GM12878 (cell line): ENCODE measurements around the gene ART1. TPM values are rescaled to one million over a fixed set of nuclear protein-coding genes. Genes with fewer than 3 reads are reported as not detected.

Experiments used
- ATAC-seq: fragments of 200-7000 bp; cut with Tn5 transposase; 3 replicates; pipeline ENCODE4 v1.9.1; 2020; ENCODE audit warnings: mild to moderate bottlenecking, moderate library complexity
- BruUV-seq: library from RNA; stranded (reverse); fragments of 400-500 nt; replicated peaks from 2 replicates; lab custom pipeline; 2021; lab: Mats Ljungman, UMichigan
- CTCF ChIA-PET: fragments of 300-600 bp; sonication (Branson Sonifier 250); formaldehyde crosslinking; extraction: SDS; loops from one replicate; lab custom pipeline; 2021; ENCODE audit warnings: inconsistent platforms; lab: Yijun Ruan, JAX
- POLR2A ChIA-PET: fragments of 350-600 bp; formaldehyde crosslinking; extraction: SDS; loops from one replicate; lab custom pipeline; 2021; ENCODE audit warnings: inconsistent platforms; lab: Charles Lee
- RAD21 ChIA-PET: fragments of 300-600 bp; sonication (Branson Sonifier 250); formaldehyde crosslinking; loops from one replicate; lab custom pipeline; 2023; ENCODE audit warnings: antibody characterized with exemption; ENCODE audit not compliant: unreplicated experiment; lab: Charles Lee
- SMC1A ChIA-PET: fragments of 300-600 bp; sonication (Branson Sonifier 250); formaldehyde crosslinking; loops from one replicate; lab custom pipeline; 2023; ENCODE audit not compliant: unreplicated experiment, uncharacterized antibody; lab: Charles Lee
- DNase-seq: peaks from one replicate; pipeline ENCODE4 v3.0.0-alpha.2; 2011; ENCODE audit warnings: low read depth, low spot score
- FAIRE-seq: peaks from 3 replicates; lab custom pipeline; 2011; peaks lifted over from hg19 to GRCh38; lab: Jason Lieb, UNC
- H2AFZ ChIP-seq: 2 replicates; pipeline ENCODE4 v1.6.0; 2011; ENCODE audit warnings: low read depth, low read length, control low read depth; ENCODE audit not compliant: control insufficient read depth
- H3K27ac ChIP-seq: 2 replicates; pipeline ENCODE4 v1.5.1; 2011; ENCODE audit warnings: control low read depth; ENCODE audit not compliant: control insufficient read depth, insufficient read depth
- H3K27me3 ChIP-seq, 2 experiments: replicated peaks in 1 of 2; 2 replicates each; pipeline versions ENCODE4 v1.6.0 to v1.6.1; 2011; ENCODE audit warnings: low read length in 1 of 2; ENCODE audit not compliant: control insufficient read depth in 2 of 2, insufficient read depth in 2 of 2
- H3K36me3 ChIP-seq, 2 experiments: 2 replicates each; pipeline ENCODE4 v1.5.1; 2011; ENCODE audit warnings: low read length in 1 of 2; ENCODE audit not compliant: control insufficient read depth in 2 of 2, insufficient read depth in 2 of 2
- H3K4me1 ChIP-seq: 2 replicates; pipeline ENCODE4 v1.6.1; 2011; ENCODE audit warnings: mild to moderate bottlenecking, low read length, moderate library complexity, mixed read lengths; ENCODE audit not compliant: control insufficient read depth, insufficient read depth
- H3K4me2 ChIP-seq: 2 replicates; pipeline ENCODE4 v1.6.0; 2011; ENCODE audit warnings: control low read depth; ENCODE audit not compliant: control insufficient read depth, insufficient read depth
- H3K4me3 ChIP-seq: fragments of 200-600 bp; sonication (generic); 2 replicates; pipeline ENCODE4 v1.5.1; 2016
- H3K79me2 ChIP-seq: 2 replicates; pipeline ENCODE4 v1.6.0; 2011; ENCODE audit warnings: low read length; ENCODE audit not compliant: control insufficient read depth, insufficient read depth
- H3K9ac ChIP-seq: 2 replicates; pipeline ENCODE4 v1.8.0; 2011; ENCODE audit warnings: low read length, control low read depth, mixed read lengths; ENCODE audit not compliant: control insufficient read depth, insufficient read depth
- H3K9me3 ChIP-seq: replicated peaks from 3 replicates; pipeline ENCODE4 v1.5.1; 2011; ENCODE audit warnings: mild to moderate bottlenecking, low read length; ENCODE audit not compliant: control insufficient read depth, insufficient read depth
- H4K20me1 ChIP-seq: 2 replicates; pipeline ENCODE4 v1.6.0; 2011; ENCODE audit not compliant: control insufficient read depth, insufficient read depth
- ETV6 ChIP-seq, 2 experiments: fragments of 450-650 bp in 1 of 2; IDR thresholded peaks in 1 of 2; conservative IDR thresholded peaks in 1 of 2; 2 replicates each; pipeline ENCODE4 v1.6.1; 2014; ENCODE audit warnings: antibody characterized with exemption in 1 of 2, borderline replicate concordance in 1 of 2, low read depth in 1 of 2, mild to moderate bottlenecking in 1 of 2, moderate library complexity in 1 of 2
- KDM1A ChIP-seq: fragments of 200-600 bp; sonication (generic); IDR thresholded peaks from 2 replicates; pipeline ENCODE4 v1.6.1; 2016; ENCODE audit warnings: borderline replicate concordance
- MEF2B ChIP-seq: fragments of 450-650 bp; IDR thresholded peaks from 2 replicates; pipeline ENCODE4 v1.6.1; 2018; ENCODE audit warnings: mild to moderate bottlenecking, moderate library complexity; ENCODE audit not compliant: partially characterized antibody, poor library complexity, severe bottlenecking
- NRF1 ChIP-seq: conservative IDR thresholded peaks from 2 replicates; pipeline ENCODE4 v1.6.1; 2011; ENCODE audit warnings: mild to moderate bottlenecking, low read depth, low read length, improper control_type of control experiment
- POU2F2 ChIP-seq: IDR thresholded peaks from 3 replicates; pipeline ENCODE4 v1.6.1; 2011; ENCODE audit warnings: low read depth, mild to moderate bottlenecking, low read length, borderline replicate concordance
- SP1 ChIP-seq: IDR thresholded peaks from one replicate; pipeline ENCODE4 v1.6.1; 2011; ENCODE audit warnings: low read depth, low read length
- SPI1 ChIP-seq: IDR thresholded peaks from 2 replicates; pipeline ENCODE4 v1.6.1; 2011; ENCODE audit warnings: low read depth, mild to moderate bottlenecking, low read length, moderate library complexity, borderline replicate concordance; ENCODE audit not compliant: insufficient read depth
- STAT3 ChIP-seq: IDR thresholded peaks from 2 replicates; pipeline ENCODE4 v1.6.1; 2011; ENCODE audit warnings: low read depth, low read length, improper control_type of control experiment
- TCF3 ChIP-seq: IDR thresholded peaks from 2 replicates; pipeline ENCODE4 v1.6.1; 2012; ENCODE audit warnings: low read depth, mild to moderate bottlenecking, low read length, borderline replicate concordance; ENCODE audit not compliant: insufficient read depth
- WGBS: methylation state at CpG from one replicate; pipeline ENCODE4 v1.1.6; 2016; ENCODE audit warnings: low lambda C conversion rate; ENCODE audit not compliant: insufficient replicate concordance, insufficient coverage; ENCODE audit errors: missing lambda C conversion rate; 5-methylcytosine and 5-hydroxymethylcytosine counted together
- in situ Hi-C: fragments of 300-500 bp; cut with MboI; formaldehyde crosslinking; loops from 9 replicates; pipeline ENCODE4 v1.14.3; 2018; ENCODE audit warnings: mixed read lengths
- intact Hi-C: fragments of 100-400 bp; cut with micrococcal nuclease; formaldehyde crosslinking; loops from one replicate; pipeline ENCODE4 v1.14.2; 2022; ENCODE audit not compliant: unreplicated experiment
- polyA plus RNA-seq, 11 experiments: library from polyadenylated mRNA; depleted of rRNA in 4 of 11; unstranded in 6 of 11; stranded (reverse) in 5 of 11; fragments of >200 nt; fragmentation: Nextera tagmentation in 4 of 11; fragmentation: Illumina TruSeq in 1 of 11; extraction: Ambion mirVana in 4 of 11; extraction: Trizol in 1 of 11; gene quantifications; 1 replicate in 1 of 11; 2 replicates in 10 of 11; pipeline versions ENCODE4 v1.2.1 to v1.2.3, GENCODE V29; 2011 to 2016; ENCODE audit warnings: inconsistent platforms in 2 of 11, missing spikeins in 2 of 11, low read depth in 1 of 11
- total RNA-seq, 4 experiments: library from RNA; depleted of rRNA in 3 of 4; stranded (reverse); fragments of >200 nt in 3 of 4; fragmentation: Illumina TruSeq in 1 of 4; extraction: Trizol in 1 of 4; gene quantifications; 2 replicates each; pipeline versions ENCODE4 v1.2.1 to v1.2.3, GENCODE V29; 2013 to 2021
- TF ChIP-seq, protein P1 (sequence below): fragments of 450-650 bp; IDR thresholded peaks from 2 replicates; pipeline ENCODE4 v1.6.1; 2017; ENCODE audit warnings: mild to moderate bottlenecking, low read depth, inconsistent platforms; ENCODE audit not compliant: poor library complexity, severe bottlenecking
- TF ChIP-seq, protein P2 (sequence below): fragments of 450-650 bp; IDR thresholded peaks from 2 replicates; pipeline ENCODE4 v1.6.1; 2017; ENCODE audit warnings: mild to moderate bottlenecking, moderate library complexity
- TF ChIP-seq, protein P3 (sequence below): IDR thresholded peaks from 2 replicates; pipeline ENCODE4 v1.6.1; 2011; ENCODE audit warnings: mild to moderate bottlenecking, low read depth, low read length, moderate library complexity; ENCODE audit not compliant: insufficient replicate concordance

Gene ART1
- total and polyA plus RNA-seq, 10 of the 15 experiments (the other 5 are each of a cell fraction or from before 2014, with no cell fraction given), result not detected

DNA sequence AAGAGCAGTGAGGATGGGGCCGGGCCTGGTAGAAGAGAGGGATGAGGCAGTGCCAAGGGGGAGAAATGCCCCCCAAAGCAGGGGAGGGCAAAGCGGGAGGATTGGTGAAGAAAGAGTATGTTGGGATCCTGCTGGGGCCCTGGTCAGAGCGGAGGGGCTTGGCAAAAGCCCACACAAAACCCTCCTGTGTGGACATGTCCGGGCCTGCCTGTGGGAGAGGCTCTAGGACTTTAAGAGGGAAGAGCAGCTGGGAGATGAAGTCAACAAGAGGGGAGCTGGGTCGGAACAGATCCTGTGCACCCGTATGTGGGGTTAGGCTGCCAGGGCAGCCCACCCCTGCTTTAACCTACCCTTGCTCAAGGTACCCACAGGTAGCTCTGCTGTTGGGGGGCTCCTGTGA is 28.9 kb upstream of the ART1 start:
- no peaks in the 10 kb centered on the region; the same call in 2 of the 3 replicates for H3K9me3 ChIP-seq
- DNase-seq (no peak), FAIRE-seq (no peak), ATAC-seq (no peak)
- CTCF ChIA-PET, result interaction anchor here (1.1 to 1.2 kb wide), 2 partner anchors 9 to 193 kb away, joined by 3 read pairs; no protein-coding TSS in a partner anchor
- H3K9ac ChIP-seq, result no peak overlapping the region
- TF ChIP-seq ETV6 (conservative IDR thresholded peaks at IDR 0.05 in 1 of 2, IDR thresholded peaks at IDR 0.05 in 1 of 2; ENCODE audit: borderline replicate concordance in 1 of 2, low read depth in 1 of 2), result no peak
- no peak for TF ChIP-seq TCF3
- TF ChIP-seq, protein P1, sequence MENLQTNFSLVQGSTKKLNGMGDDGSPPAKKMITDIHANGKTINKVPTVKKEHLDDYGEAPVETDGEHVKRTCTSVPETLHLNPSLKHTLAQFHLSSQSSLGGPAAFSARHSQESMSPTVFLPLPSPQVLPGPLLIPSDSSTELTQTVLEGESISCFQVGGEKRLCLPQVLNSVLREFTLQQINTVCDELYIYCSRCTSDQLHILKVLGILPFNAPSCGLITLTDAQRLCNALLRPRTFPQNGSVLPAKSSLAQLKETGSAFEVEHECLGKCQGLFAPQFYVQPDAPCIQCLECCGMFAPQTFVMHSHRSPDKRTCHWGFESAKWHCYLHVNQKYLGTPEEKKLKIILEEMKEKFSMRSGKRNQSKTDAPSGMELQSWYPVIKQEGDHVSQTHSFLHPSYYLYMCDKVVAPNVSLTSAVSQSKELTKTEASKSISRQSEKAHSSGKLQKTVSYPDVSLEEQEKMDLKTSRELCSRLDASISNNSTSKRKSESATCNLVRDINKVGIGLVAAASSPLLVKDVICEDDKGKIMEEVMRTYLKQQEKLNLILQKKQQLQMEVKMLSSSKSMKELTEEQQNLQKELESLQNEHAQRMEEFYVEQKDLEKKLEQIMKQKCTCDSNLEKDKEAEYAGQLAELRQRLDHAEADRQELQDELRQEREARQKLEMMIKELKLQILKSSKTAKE, result no peak
- no peak for TF ChIP-seq NRF1
- TF ChIP-seq STAT3, result no peak
- no peak for TF ChIP-seq SPI1
- no peak for TF ChIP-seq KDM1A
- TF ChIP-seq, protein P2, sequence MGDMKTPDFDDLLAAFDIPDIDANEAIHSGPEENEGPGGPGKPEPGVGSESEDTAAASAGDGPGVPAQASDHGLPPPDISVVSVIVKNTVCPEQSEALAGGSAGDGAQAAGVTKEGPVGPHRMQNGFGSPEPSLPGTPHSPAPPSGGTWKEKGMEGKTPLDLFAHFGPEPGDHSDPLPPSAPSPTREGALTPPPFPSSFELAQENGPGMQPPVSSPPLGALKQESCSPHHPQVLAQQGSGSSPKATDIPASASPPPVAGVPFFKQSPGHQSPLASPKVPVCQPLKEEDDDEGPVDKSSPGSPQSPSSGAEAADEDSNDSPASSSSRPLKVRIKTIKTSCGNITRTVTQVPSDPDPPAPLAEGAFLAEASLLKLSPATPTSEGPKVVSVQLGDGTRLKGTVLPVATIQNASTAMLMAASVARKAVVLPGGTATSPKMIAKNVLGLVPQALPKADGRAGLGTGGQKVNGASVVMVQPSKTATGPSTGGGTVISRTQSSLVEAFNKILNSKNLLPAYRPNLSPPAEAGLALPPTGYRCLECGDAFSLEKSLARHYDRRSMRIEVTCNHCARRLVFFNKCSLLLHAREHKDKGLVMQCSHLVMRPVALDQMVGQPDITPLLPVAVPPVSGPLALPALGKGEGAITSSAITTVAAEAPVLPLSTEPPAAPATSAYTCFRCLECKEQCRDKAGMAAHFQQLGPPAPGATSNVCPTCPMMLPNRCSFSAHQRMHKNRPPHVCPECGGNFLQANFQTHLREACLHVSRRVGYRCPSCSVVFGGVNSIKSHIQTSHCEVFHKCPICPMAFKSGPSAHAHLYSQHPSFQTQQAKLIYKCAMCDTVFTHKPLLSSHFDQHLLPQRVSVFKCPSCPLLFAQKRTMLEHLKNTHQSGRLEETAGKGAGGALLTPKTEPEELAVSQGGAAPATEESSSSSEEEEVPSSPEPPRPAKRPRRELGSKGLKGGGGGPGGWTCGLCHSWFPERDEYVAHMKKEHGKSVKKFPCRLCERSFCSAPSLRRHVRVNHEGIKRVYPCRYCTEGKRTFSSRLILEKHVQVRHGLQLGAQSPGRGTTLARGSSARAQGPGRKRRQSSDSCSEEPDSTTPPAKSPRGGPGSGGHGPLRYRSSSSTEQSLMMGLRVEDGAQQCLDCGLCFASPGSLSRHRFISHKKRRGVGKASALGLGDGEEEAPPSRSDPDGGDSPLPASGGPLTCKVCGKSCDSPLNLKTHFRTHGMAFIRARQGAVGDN, result no peak
- no peak for TF ChIP-seq MEF2B
- TF ChIP-seq, protein P3, sequence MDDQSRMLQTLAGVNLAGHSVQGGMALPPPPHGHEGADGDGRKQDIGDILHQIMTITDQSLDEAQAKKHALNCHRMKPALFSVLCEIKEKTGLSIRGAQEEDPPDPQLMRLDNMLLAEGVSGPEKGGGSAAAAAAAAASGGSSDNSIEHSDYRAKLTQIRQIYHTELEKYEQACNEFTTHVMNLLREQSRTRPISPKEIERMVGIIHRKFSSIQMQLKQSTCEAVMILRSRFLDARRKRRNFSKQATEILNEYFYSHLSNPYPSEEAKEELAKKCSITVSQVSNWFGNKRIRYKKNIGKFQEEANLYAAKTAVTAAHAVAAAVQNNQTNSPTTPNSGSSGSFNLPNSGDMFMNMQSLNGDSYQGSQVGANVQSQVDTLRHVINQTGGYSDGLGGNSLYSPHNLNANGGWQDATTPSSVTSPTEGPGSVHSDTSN, result no peak
- TF ChIP-seq POU2F2, result no peak
- no peak for TF ChIP-seq SP1
- H3K79me2 ChIP-seq, result no peaks in the 10 kb centered on the region
- in situ Hi-C loops (no loop called here), intact Hi-C loops (no loop called here)
- SMC1A ChIA-PET, result no interaction called here
- BruUV-seq, result no TSS peak
- POLR2A ChIA-PET, result no interaction called here
- H3K27me3 ChIP-seq, result no peaks in the 10 kb centered on the region
- 77% methylated on average over 6 of the region's 6 CpGs for WGBS
- no peak overlapping the region for H3K27ac ChIP-seq
- no peak overlapping the region for H2AFZ ChIP-seq
- H3K4me3 ChIP-seq, result no peak overlapping the region
- H3K4me2 ChIP-seq, result no peak overlapping the region
- no peaks in the 10 kb centered on the region for H3K36me3 ChIP-seq
- RAD21 ChIA-PET, result no interaction called here
- H4K20me1 ChIP-seq, result no peaks in the 10 kb centered on the region
- peaks cover 10% of the 10 kb centered on the region for H3K4me1 ChIP-seq
